AG10803 (cell line): ENCODE data around the gene RYR2.

ENCODE experiments used
- DNase-seq: peaks from one replicate; pipeline ENCODE4 v3.0.0; 2010; ENCODE audit warnings: low read depth
- H3K4me3 ChIP-seq: 2 replicates; pipeline ENCODE4 v1.5.1; 2011; ENCODE audit warnings: mild to moderate bottlenecking, low read length, control low read depth
- TF ChIP-seq, protein P1 (sequence below): conservative IDR thresholded peaks from 2 replicates; pipeline ENCODE4 v1.5.1; 2011; ENCODE audit warnings: mild to moderate bottlenecking, low read length, control low read depth, inconsistent platforms

RYR2 gene

GRCh38 chr1:237431448-237431847 lies 389.5 kb downstream of the RYR2 start:
- DNase-seq = no peak
- TF ChIP-seq, protein P1, sequence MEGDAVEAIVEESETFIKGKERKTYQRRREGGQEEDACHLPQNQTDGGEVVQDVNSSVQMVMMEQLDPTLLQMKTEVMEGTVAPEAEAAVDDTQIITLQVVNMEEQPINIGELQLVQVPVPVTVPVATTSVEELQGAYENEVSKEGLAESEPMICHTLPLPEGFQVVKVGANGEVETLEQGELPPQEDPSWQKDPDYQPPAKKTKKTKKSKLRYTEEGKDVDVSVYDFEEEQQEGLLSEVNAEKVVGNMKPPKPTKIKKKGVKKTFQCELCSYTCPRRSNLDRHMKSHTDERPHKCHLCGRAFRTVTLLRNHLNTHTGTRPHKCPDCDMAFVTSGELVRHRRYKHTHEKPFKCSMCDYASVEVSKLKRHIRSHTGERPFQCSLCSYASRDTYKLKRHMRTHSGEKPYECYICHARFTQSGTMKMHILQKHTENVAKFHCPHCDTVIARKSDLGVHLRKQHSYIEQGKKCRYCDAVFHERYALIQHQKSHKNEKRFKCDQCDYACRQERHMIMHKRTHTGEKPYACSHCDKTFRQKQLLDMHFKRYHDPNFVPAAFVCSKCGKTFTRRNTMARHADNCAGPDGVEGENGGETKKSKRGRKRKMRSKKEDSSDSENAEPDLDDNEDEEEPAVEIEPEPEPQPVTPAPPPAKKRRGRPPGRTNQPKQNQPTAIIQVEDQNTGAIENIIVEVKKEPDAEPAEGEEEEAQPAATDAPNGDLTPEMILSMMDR = no peak
- H3K4me3 ChIP-seq = no peak overlapping the region

- no peak for DNase-seq
- TF ChIP-seq, protein P1 = no peak
- no peak overlapping the region for H3K4me3 ChIP-seq
Observed at GRCh38 chr1:237440346-237440745, 398.4 kb downstream of the RYR2 start.

DNA sequence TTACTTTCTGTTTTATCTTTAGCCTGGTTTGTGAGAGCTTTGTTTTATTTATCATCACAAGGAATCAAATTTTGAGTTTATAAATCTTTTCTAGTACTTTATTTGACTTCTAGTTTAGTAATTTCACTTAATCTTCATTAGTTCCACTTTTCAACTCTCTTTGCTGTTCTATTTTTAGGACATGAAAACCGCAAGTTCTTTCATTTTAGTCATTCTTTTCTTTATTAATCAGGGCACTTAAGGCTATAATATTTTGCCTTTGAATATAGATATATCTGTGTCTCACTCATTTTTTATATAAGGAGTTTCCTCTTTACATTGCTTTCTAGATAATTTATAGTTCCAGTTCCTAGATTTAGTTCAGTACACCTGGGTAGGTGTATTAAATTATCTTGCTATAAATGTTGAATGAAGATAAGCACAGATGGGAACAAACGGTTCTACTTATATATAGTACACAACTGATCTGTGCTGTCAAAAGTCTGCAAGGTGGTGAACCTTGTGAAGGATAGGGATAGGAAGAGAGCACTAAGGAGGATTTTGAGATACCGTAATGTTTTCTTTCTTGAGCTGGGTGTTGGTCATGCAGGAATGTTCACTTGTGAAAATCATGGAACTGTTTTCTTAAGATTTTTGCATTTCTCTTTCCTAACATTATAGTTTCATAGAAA lies 402.3 kb downstream of the RYR2 start:
- no peak overlapping the region for H3K4me3 ChIP-seq
- TF ChIP-seq, protein P1 = no peak
- DNase-seq = no peak

GRCh38 chr1:237448042-237448441 lies 406.1 kb downstream of the RYR2 start:
- no peak for DNase-seq

DNA sequence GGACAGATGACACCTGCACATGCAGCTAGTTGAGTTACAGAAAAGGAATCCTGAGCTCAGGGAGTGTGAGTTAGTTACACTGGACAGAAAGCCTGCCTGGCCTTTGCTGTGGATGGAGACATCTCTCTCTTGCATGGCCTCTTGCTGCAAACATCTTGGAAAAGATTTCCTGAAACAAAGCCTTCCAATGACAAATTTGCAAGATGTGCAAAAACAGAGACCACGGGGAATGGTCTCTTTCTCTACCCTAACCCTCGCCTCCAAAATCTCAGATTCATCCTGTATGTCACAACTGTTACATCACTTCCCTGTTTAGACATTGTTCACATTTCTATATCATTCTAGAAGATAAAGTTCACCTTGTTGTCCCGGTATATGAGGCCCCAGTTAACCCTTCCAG lies 415.6 kb downstream of the RYR2 start:
- H3K4me3 ChIP-seq = no peak overlapping the region
- TF ChIP-seq, protein P1 = no peak
- DNase-seq = no peak

More at GRCh38 chr1:237448042-237448441, 406.1 kb downstream of the RYR2 start:
- no peak overlapping the region for H3K4me3 ChIP-seq
- TF ChIP-seq, protein P1 = no peak

DNA sequence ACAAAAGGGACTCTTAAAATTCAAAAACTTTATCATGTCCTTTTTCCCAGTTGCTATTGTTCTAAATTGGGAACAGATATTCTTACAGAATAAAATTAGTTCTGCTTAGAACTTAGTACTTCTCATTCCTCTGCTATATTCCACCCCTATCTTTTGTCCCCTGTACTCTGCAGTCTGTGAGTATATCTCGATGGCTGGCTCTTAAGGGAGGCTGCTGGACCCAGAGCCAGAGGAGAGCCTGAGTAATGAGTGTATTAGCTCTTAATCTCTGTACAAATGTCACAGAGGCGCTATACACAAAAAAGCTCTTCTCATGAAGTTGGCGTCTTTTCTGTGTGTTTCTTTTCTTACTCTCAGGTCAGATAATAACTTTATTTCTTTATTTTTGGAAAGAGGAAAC lies 425.3 kb downstream of the RYR2 start:
- DNase-seq = no peak
- TF ChIP-seq, protein P1 = no peak
- no peak overlapping the region for H3K4me3 ChIP-seq

GRCh38 chr1:237470712-237471338 lies 428.8 kb downstream of the RYR2 start:
- no peak for DNase-seq
- TF ChIP-seq, protein P1 = no peak
- H3K4me3 ChIP-seq = no peak overlapping the region
